ENCODE measurements around the gene COASY.
"Not testable (repeated sequence)": the region's sequence is repeated elsewhere in the genome, so short reads cannot be mapped to it uniquely, and the experiment has no call there.

Gene COASY

DNA sequence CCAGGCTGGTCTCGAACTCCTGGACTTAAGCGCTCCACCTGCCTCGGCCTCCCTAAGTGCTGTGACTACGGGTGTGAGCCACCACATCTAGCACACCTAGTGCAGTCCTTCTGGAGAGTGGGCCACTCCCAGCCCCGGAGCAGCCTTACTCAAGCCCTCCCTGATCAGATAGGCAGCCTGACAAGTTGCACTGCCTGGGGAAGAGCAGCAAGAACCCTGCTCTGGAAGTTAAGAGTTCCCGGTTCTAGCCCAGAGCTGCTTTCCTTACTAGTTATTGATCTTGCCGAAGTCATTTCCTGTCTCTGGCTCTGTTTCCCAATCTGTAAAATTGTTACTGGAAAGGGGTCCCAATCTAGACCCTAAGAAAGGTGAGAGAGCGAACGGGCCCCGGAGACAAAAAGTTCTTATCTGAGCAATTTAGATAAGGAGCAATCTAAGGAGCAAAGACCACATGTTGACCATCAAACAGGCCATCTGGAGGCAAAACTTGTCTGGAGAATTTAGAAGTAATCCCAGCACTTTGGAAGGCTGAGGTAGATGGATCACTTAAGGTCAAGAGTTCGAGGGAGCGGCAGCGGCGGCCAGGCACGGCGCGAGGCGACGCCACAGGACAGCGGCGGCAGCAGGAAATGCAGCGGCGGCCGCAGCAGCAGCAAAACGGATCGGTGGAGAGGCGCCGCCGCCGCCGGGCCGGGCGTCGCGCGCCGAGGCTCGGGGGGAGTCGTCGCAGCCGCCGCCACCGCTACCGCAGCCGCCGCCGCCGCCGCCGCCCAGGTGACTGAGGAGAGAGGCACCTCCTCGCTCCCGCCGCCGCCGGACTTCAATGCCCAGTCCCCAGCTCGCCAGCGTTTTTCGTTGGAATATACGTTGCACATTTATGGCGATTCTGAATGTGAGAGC lies 30.2 kb upstream of the COASY start:
- DNase-seq: peak; percentile 54

DNA sequence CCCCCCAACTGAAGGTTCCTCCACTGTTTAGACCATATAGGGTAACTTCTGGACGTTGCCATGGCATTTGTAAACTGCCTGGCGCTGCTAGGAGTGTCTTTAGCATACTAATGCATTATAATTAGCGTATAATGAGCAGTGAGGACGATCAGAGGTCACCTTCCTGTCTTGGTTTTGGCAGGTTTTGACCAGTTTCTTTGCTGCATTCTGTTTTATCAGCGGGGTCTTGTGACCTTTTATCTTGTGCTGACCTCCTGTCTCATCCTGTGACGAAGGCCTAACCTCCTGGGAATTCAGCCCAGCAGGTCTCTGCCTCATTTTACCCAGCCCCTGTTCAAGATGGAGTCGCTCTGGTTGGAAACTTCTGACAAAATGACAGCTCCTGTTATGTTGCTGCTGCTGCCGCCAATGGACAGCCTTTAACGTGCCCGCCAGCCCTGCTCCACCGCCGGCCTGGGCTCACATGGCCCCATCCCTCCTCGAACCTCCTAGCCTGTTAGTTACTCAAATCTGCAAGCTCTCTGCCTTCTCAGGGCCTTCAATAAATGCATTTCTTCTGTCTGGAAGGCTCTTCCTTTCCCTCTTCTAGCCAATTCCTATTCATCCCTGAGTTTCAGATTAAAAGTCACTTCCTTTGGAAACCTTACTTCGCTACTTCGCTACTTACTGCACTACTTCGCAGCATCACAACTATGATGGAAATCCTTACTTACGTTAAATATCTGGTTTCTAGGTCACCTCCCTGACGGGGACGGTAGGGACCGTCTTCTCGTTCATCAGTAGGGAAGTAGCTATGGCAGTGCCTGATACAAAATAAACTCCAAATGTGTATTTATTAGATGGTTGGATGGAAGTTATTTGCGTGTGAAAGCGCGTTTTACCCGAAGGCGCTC lies 26.5 kb upstream of the COASY start:
- no peak for DNase-seq

DNA sequence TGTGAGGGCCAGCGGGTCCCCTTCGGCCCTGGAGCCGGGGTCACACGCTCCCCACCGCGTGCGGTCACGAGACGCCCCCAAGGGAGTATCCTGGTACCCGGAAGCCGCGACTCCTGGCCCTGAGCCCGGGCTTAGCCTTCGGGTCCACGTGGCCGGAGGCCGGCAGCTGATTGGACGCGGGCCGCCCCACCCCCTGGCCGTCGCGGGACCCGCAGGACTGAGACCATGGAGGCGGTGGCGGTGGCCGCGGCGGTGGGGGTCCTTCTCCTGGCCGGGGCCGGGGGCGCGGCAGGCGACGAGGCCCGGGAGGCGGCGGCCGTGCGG lies 25.9 kb upstream of the COASY start, which contains the start of gene NAGLU:
NAGLU (plus strand) TSS at position 194 of the 324 bp plus-strand sequence; CDS start at position 226, 32 bp downstream.
- peak; percentile 81 for DNase-seq

DNA sequence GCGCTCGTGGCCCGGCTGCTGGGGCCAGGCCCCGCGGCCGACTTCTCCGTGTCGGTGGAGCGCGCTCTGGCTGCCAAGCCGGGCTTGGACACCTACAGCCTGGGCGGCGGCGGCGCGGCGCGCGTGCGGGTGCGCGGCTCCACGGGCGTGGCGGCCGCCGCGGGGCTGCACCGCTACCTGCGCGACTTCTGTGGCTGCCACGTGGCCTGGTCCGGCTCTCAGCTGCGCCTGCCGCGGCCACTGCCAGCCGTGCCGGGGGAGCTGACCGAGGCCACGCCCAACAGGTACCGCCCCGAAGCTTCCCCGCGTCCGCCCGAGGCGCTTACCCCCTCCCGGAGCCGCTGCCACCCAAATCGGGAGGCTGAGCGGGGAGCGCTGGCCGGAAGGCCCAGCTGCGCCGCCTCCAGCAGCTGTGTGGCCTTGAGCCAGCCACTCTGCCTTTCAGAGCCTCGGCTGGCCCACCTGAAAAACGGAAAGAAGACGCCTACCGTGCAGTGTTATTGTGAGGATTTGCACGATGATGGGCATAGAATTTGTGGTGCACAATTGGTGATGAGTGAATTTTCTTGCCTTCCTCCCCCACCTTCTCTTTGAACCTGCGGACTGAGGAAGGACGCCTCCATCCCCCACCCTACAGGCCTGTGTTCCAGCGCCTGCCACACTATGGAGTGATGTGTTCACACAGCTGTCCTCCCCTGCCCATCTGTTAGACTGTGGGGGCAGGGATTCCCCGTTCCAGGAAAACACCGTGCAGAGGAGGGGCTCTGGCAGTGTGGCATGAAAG lies 25.4 kb upstream of the COASY start:
- DNase-seq: peak; percentile 67

DNA sequence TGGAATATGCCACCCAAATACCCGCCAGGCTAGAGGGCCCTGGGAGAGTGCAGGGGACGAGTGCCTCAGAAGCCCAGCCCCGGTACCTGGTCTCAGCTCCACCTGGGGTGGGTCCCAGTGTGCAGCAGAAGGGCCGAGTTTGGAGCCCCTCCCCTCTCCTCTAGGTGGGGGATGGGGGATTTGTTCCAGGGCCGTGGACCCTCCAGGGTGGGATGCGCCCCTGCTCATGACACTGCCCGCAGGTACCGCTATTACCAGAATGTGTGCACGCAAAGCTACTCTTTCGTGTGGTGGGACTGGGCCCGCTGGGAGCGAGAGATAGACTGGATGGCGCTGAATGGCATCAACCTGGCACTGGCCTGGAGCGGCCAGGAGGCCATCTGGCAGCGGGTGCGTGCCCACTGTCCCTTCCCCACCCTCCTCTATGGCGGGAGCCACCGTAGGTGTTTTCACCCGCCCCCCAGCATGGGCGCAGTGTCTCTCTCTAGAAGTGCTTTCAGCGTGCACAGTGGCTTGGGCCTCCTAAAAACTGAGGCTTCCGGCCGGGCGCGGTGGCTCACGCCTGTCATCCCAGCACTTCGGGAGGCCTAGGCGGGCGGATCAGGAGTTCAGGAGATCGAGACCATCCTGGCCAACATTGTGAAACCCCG lies 24.7 kb upstream of the COASY start:
- DNase-seq: no peak

DNA sequence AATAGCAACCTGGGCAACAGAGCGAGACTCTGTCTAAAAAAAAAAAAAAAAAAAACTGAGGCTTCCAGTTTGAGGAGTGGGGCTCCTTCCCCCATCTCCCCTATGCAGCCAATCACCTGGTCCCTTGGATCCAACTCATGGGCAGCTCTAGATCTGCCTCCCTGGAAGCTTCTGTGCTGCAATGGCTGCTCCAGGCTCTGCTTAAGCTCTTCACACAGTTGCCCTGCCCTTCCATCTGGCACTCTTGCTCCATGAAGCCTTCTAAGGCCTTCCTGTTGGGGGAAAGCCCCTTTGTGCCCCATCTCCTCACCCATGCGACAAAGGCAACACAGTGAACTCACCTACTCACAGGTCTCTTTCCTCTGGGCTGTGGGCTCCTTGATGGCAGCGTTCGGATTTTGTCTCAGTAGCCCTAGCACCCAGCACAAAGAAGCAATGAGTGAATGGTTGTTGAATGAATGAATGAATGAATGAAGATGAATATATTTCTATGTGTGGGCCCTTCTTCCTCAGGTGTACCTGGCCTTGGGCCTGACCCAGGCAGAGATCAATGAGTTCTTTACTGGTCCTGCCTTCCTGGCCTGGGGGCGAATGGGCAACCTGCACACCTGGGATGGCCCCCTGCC lies 24.0 kb upstream of the COASY start:
- DNase-seq: no peak

DNA sequence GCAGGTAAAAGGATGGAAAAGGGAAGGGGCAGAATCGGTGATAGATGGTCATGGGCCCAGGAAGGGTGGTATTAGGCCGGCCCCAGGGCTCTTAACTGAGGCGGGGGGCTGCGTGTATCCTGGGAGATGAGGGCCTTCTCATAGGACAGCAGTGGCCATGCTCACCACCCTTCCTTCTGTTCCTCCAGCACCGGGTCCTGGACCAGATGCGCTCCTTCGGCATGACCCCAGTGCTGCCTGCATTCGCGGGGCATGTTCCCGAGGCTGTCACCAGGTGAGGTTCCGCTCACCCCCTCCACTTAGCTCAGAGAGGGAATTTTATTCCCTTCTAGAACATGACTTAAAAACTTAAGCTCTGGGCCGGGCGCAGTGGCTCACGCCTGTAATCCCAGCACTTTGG lies 23.5 kb upstream of the COASY start:
- DNase-seq: no peak

DNA sequence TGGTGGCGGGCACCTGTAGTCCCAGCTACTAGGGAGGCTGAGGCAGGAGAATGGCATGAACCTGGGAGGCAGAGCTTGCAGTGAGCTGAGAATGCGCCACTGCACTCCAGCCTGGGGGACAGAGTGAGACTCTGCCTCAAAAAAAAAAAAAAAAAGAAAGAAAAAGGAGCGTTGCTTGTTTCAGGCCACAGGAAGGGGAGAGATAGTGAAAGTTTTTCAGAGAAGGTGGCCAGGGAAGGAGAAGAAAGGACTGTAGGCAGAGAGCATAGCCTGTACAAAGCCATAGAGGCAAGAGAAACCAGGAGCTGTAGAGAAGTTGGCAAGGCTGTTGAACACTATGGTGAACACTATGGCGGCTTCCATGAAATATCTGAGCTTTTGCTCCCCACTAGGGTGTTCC lies 21.4 kb upstream of the COASY start:
- DNase-seq: not testable (repeated sequence)

DNA sequence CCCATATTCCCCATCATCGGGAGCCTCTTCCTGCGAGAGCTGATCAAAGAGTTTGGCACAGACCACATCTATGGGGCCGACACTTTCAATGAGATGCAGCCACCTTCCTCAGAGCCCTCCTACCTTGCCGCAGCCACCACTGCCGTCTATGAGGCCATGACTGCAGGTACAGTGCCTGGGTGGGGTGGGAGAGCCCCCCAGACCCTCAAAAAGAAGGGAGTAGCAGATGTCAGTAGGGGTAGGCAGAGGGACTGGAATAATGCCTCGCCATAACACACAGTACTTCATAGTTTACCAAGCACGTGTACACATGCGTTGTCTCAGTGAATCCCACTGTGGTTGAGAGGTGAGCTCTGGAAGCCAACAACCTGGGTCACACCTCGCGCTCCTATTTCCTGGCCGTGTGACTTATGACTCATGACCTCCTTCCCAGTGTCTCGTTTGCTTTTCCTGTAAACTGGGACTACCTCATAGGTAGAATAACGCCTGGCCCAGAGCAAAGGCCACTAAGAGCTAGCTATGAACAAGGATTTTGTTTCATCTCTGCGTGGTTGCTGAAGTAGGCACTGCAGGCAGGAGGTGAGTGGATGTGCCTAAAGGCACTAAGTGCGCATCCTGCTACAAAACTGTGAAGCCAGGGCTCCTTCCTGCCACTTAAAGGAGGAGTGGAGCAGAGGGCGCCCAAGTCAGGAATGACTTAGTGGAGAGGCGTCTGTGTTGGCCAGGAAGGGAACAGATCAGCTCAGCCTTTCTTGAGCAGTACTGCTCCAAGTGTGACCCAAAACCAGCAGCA lies 20.7 kb upstream of the COASY start:
- no peak for DNase-seq

DNA sequence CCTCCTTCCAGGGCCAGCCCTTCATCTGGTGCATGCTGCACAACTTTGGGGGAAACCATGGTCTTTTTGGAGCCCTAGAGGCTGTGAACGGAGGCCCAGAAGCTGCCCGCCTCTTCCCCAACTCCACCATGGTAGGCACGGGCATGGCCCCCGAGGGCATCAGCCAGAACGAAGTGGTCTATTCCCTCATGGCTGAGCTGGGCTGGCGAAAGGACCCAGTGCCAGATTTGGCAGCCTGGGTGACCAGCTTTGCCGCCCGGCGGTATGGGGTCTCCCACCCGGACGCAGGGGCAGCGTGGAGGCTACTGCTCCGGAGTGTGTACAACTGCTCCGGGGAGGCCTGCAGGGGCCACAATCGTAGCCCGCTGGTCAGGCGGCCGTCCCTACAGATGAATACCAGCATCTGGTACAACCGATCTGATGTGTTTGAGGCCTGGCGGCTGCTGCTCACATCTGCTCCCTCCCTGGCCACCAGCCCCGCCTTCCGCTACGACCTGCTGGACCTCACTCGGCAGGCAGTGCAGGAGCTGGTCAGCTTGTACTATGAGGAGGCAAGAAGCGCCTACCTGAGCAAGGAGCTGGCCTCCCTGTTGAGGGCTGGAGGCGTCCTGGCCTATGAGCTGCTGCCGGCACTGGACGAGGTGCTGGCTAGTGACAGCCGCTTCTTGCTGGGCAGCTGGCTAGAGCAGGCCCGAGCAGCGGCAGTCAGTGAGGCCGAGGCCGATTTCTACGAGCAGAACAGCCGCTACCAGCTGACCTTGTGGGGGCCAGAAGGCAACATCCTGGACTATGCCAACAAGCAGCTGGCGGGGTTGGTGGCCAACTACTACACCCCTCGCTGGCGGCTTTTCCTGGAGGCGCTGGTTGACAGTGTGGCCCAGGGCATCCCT lies 18.5 kb upstream of the COASY start:
- no peak for DNase-seq

DNA sequence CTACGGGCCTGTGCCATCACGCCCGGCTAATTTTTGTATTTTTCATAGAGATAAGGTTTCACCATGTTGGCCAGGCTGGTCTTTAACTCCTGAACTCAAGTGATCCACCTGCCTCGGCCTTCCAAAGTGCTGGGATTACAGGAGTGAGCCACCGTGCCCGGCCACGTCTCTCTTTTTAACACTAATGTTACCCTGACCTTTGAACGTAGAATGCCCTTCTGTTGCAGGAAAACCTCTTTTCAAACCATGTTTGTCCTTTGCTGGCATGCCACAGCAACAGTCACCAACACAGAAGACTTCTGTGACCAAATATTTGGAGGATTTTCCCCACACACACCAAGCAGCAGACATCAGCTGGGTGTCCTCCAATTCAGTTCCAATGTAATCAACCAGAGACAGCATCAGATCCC lies 17.1 kb upstream of the COASY start:
- no peak for DNase-seq

DNA sequence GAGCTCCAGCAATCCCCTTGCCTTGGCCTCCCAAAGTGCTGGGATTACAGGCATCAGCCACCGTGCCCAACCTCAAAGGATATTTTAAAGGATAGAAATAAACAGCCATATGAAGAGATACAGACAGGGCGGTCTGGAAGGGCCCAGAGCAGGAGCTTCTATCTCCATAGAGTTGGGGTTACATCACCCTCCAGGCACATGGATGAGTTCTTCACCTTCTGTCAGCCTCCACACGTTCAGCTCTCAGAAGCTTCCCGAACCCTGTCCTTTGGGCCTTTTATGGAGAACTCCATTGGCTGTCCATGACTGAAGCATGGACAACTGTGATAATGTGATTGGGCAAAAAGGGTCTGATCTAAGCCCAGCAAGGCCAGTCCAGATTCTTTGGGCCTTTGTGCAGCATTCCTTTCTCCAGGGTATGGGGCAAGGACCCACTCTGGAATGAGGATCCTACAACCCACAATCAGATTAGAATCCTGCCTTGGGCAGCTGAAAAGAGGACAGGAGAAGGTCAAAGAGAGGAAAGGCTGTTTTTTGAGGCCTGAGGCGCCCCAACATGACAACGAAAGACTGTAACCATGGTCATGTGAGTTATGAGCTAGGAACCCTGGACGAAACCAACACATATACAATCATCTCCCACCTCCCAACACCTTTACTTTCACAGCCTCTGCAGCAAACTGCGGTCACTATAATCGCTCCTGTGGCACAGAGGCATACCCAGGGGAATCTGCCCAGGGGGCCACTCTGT lies 16.0 kb upstream of the COASY start:
- DNase-seq: not testable (repeated sequence)

DNA sequence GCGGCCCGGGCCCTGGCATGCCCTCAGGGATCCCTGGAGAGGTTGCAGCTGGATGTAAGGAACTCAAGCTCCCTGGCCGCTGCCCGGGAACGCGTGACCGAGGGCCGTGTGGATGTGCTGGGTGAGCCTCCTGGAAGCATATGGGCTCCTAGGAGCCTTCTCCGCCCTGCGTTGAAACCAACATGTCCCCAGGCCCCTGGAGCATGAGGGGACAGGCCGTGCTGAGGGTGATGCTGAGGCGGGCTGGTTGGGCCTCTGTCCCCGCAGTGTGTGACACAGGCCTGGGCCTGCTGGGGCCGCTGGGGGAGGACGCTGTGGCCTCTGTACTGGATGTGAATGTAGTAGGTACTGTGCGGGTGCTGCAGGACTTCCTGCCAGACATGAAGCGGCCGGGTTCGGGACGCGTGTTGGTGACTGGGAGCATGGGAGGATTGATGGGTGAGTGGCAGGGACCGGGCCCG lies 14.9 kb upstream of the COASY start:
- no peak for DNase-seq

DNA sequence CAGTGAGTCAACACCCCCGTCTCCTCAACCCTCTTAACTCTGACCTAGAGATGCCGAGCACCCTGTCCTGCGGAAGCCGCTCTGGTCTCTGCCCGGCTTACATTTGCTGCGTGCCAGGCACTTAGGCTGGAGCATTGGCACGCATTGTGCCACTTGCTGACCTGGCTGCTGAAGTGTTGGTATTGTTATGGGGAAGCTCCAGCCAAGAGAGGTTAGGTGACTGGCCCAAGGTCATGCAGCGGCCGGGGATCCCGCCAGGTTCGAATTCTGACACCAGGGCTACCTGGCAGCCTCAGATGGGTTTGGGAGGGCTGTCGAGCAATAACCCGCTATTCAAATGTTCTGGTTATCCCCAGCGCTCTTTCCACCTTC lies 14.3 kb upstream of the COASY start:
- no peak for DNase-seq

DNA sequence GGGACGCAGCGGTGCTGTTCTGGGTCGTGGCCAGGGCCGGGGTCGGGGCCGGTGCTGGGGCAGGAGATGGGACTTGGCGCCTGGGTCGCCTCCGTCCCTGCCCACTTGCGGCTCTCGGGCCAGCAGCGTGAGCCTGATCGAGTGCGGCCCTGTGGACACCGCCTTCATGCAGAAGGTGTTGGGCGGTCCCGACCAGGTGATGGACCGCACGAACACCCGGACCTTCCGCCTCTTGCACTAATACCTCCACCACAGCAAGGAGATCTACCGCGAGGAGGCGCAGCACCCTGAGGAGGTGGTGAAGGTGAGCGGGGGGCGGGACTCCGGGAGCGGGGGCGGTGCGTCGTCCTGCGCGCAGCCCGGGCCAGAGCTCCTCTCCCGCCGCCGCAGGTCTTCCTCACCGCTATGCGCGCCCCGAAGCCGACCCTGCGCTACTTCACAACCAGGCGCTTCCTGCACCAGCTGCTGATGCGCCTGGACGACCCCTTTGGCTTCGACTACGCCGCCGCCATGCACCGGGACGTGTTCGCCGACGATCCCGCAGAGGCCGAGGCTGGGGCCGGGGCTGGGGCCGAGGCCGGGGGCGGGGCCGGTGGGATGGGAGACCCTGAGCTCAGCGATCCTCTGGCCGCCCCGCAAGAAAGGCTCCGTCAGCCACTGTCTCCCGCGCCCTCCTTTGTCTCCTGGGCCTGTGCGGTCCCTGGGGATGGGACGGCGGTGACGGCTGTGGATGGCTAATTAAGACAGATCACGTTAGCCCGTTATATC lies 13.7 kb upstream of the COASY start:
- DNase-seq: no peak

DNA sequence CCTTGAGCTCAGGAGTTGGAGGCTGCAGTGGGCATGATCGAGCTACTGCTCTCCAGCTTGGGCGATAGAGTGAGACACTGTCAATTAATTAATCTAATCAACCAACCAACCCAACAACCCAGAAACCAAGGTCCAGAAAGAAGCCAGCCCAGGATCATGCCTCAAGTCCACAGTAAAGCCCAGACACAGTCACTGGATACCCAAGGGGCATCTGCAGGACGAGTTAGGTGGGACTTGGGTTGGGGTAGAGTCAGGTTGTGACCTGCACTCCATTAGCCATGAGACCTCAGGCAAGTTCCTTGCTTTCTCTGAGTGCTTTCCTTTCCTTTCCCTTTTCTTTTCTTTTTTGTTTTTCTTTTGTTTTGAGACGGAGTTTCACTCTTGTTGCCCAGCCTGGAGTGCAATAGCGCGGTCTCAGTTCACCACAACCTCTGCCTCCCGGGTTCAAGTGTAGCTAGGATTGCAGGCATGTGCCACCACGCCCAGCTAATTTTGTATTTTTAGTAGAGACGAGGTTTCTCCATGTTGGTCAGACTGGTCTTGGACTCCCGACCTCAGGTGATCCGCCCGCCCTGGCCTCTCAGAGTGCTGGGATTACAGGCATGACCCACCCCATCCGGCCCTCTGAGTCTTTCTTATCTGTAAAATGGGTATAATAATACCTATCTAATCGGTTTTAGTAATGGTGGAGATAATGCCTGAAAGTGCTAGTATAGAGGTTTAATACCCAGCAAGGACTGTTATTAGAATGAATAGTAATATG lies 12.8 kb upstream of the COASY start:
- DNase-seq: no peak

DNA sequence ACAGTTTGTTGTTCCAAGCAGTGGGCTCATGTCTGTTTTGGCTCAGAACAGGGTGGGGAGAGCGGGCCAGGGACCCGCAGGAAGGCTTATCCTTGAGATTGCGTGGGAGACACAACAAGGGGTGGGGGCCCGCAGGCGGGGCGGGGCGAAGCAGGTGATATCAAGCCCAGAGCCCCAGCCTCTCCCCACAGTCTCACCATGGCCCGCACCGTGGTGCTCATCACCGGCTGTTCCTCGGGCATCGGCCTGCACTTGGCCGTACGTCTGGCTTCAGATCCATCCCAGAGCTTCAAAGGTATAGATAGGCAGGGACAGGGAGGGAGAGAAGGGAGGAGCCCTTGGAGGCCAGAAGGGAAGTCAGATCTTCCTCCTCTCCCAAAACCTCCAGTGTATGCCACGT lies 9.2 kb upstream of the COASY start, which contains the start of gene HSD17B1:
HSD17B1 (plus strand) TSS at position 188 of the 400 bp plus-strand sequence; CDS start at position 199, 11 bp downstream.
- DNase-seq: not testable (repeated sequence)

Measured in NCI-H1694 treated with DMSO at 0.1 percent for 48 hours (cell line).